Endodermal cell (in vitro differentiated cells): ENCODE data around the gene CDC42BPB. TPM values are rescaled to one million over a fixed set of nuclear protein-coding genes. Genes with fewer than 3 reads are reported as not detected.

ENCODE experiments used
- DNase-seq: peaks from one replicate; pipeline ENCODE4 v3.0.0-alpha.2; 2017
- H3K27ac ChIP-seq: 2 replicates; pipeline ENCODE4 v1.5.1; 2013; ENCODE audit warnings: mild to moderate bottlenecking, low read depth, low read length, moderate library complexity
- H3K27me3 ChIP-seq: 2 replicates; pipeline ENCODE4 v1.6.1; 2013; ENCODE audit warnings: mild to moderate bottlenecking, low read length, moderate library complexity; ENCODE audit not compliant: insufficient read depth, control insufficient read depth, poor library complexity, severe bottlenecking
- H3K36me3 ChIP-seq: 2 replicates; pipeline ENCODE4 v1.7.0; 2013; ENCODE audit warnings: mild to moderate bottlenecking, low read length, moderate library complexity; ENCODE audit not compliant: control insufficient read depth, insufficient read depth
- H3K4me1 ChIP-seq: one replicate; pipeline ENCODE4 v1.7.0; 2013; ENCODE audit warnings: low read length; ENCODE audit not compliant: control insufficient read depth, insufficient read depth
- H3K4me3 ChIP-seq: 2 replicates; pipeline ENCODE4 v1.5.1; 2013; ENCODE audit warnings: mild to moderate bottlenecking, low read length, moderate library complexity
- H3K9ac ChIP-seq: 2 replicates; pipeline ENCODE4 v1.6.1; 2013; ENCODE audit warnings: mild to moderate bottlenecking, low read length, moderate library complexity; ENCODE audit not compliant: poor library complexity, severe bottlenecking; ENCODE audit errors: extremely low read depth
- H3K9me3 ChIP-seq: 2 replicates; pipeline ENCODE4 v1.6.1; 2013; ENCODE audit warnings: mild to moderate bottlenecking, low read length, moderate library complexity; ENCODE audit not compliant: control insufficient read depth
- H3K27ac Mint-ChIP-seq: 2 replicates; pipeline ENCODE4 v1.8.0; 2020; ENCODE audit warnings: mixed read lengths
- H3K27me3 Mint-ChIP-seq: 2 replicates; pipeline ENCODE4 v1.8.0; 2021; ENCODE audit warnings: mild to moderate bottlenecking, mixed read lengths; ENCODE audit not compliant: insufficient read depth
- H3K36me3 Mint-ChIP-seq: 2 replicates; pipeline ENCODE4 v1.8.0; 2020; ENCODE audit warnings: low read depth, mixed read lengths
- H3K4me1 Mint-ChIP-seq: 2 replicates; pipeline ENCODE4 v1.8.0; 2020; ENCODE audit warnings: mixed read lengths
- H3K4me3 Mint-ChIP-seq: 2 replicates; pipeline ENCODE4 v1.8.0; 2020; ENCODE audit warnings: mild to moderate bottlenecking, moderate library complexity, mixed read lengths
- H3K9me3 Mint-ChIP-seq: 2 replicates; pipeline ENCODE4 v1.8.0; 2020; ENCODE audit warnings: mild to moderate bottlenecking, mixed read lengths
- CTCF ChIP-seq: fragments of 200-600 bp; sonication (generic); conservative IDR thresholded peaks from 2 replicates; pipeline ENCODE4 v1.5.0; 2021; ENCODE audit warnings: antibody characterized with exemption, mild to moderate bottlenecking
- WGBS, 2 experiments: methylation state at CpG; one replicate each; pipeline versions ENCODE4 v1.1.5 to v1.1.7; 2013; ENCODE audit warnings: missing lambda C conversion rate in 2 of 2, mixed read lengths in 1 of 2; ENCODE audit not compliant: insufficient coverage in 1 of 2, insufficient read length in 1 of 2; 5-methylcytosine and 5-hydroxymethylcytosine counted together
- total RNA-seq, 2 donors: library from RNA; stranded (reverse); fragmentation: NEBNext Ultra II Directional in 1 of 2; extraction: Animal tissue kit (Norgen Biotek cat#: 25700) in 1 of 2; gene quantifications; 2 replicates in 1 of 2; 3 replicates in 1 of 2; pipeline ENCODE4 v1.2.1, GENCODE V29; 2021

CDC42BPB gene
- total RNA-seq, 2 donors from 2014 or later = 120 to 123 TPM

- no peak for DNase-seq
- WGBS, 2 experiments = 75 to 80% methylated on average over 3 to 9 of the region's 9 CpGs
- H3K4me1 Mint-ChIP-seq = peaks cover 4% of the 10 kb centered on the region
- Histone ChIP-seq H3K27me3 (peaks cover 8% of the 10 kb centered on the region), H3K9me3 (no peaks in the 10 kb centered on the region), H3K4me3 (no peak overlapping the region), H3K27ac (no peak overlapping the region), H3K9ac (no peak overlapping the region), H3K36me3 (no peaks in the 10 kb centered on the region), H3K4me1 (no peaks in the 10 kb centered on the region)
- peaks cover 13% of the 10 kb centered on the region for H3K27me3 Mint-ChIP-seq
- H3K9me3 Mint-ChIP-seq = no peaks in the 10 kb centered on the region
- H3K36me3 Mint-ChIP-seq = no peaks in the 10 kb centered on the region
- no peak overlapping the region for H3K27ac Mint-ChIP-seq
- no peak for TF ChIP-seq CTCF
- H3K4me3 Mint-ChIP-seq = peak overlapping the region; percentile 36
These were observed 34.5 kb upstream of the CDC42BPB start for GRCh38 chr14:103091883-103092222.

GRCh38 chr14:103091041-103091882 is 33.9 kb upstream of the CDC42BPB start:
- Mint-ChIP-seq H3K4me3 (peak overlapping the region; percentile 47), H3K4me1 (peaks cover 4% of the 10 kb centered on the region), H3K27ac (no peak overlapping the region), H3K36me3 (no peaks in the 10 kb centered on the region), H3K27me3 (peaks cover 12% of the 10 kb centered on the region), H3K9me3 (no peaks in the 10 kb centered on the region)
- WGBS, 2 experiments = 25 to 40% methylated on average over 22 to 69 of the region's 69 CpGs
- peak; percentile 73 for TF ChIP-seq CTCF
- H3K4me1 ChIP-seq = no peaks in the 10 kb centered on the region
- H3K27me3 ChIP-seq = peaks cover 8% of the 10 kb centered on the region
- no peak overlapping the region for H3K9ac ChIP-seq
- H3K27ac ChIP-seq = no peak overlapping the region
- H3K9me3 ChIP-seq = no peaks in the 10 kb centered on the region
- no peaks in the 10 kb centered on the region for H3K36me3 ChIP-seq
- peak; percentile 89 for DNase-seq
- H3K4me3 ChIP-seq = no peak overlapping the region

- Histone ChIP-seq H3K27ac (no peak overlapping the region), H3K4me3 (no peak overlapping the region), H3K27me3 (peaks cover 10% of the 10 kb centered on the region), H3K9me3 (no peaks in the 10 kb centered on the region), H3K9ac (no peak overlapping the region), H3K4me1 (no peaks in the 10 kb centered on the region), H3K36me3 (no peaks in the 10 kb centered on the region)
- WGBS, 2 experiments = 88 to 93% methylated on average over 7 to 11 of the region's 12 CpGs
- Mint-ChIP-seq H3K27ac (no peak overlapping the region), H3K4me3 (peak overlapping the region; percentile 47), H3K27me3 (peaks cover 12% of the 10 kb centered on the region), H3K4me1 (peaks cover 4% of the 10 kb centered on the region), H3K36me3 (no peaks in the 10 kb centered on the region), H3K9me3 (no peaks in the 10 kb centered on the region)
- no peak for TF ChIP-seq CTCF
- no peak for DNase-seq
These were observed 33.2 kb upstream of the CDC42BPB start for GRCh38 chr14:103090481-103091020.
